HG02973 (cell line): ENCODE results near the gene RCAN1.
"Not testable (repeated sequence)": the region's sequence is repeated elsewhere in the genome, so short reads cannot be mapped to it uniquely, and the experiment has no call there.

Experiments used
- ATAC-seq: cut with Tn5 transposase; IDR thresholded peaks from one replicate; pipeline ENCODE4 v1.9.1; 2021; ENCODE audit warnings: moderate library complexity; ENCODE audit not compliant: unreplicated experiment

RCAN1 gene

DNA sequence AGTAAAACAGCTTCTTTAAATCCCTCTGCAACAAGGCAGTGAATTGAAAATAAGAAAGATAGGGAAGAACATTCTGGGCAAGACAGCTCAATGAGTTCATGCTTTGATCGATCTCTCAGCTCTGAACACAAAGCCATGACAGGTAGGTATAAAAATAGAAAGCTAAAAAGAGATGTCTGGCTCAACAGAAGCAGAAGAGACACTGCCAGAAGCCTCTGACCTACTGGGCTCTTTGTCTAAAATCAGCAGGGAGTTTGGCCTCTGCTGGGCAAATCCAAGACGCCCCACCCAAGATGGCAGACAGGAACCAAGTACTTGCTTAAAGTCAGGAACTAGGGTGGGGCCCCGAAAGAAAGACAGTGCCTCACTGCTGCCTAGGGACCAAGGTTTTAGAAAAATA lies 147.6 kb downstream of the RCAN1 start:
- not testable (repeated sequence) for ATAC-seq
